OCI-LY7 (cell line): ENCODE results near the gene BMPER. TPM values are rescaled to one million over a fixed set of nuclear protein-coding genes. Genes with fewer than 3 reads are reported as not detected.

ENCODE experiments used
- Bru-seq: library from RNA; stranded (reverse); fragments of 400-500 nt; gene quantifications from one replicate; lab custom pipeline; 2021; lab: Mats Ljungman, UMichigan
- BruChase-seq, 2 experiments: library from RNA; stranded (reverse); fragments of 400-500 nt; gene quantifications; one replicate each; lab custom pipeline; 2021; lab: Mats Ljungman, UMichigan
- BruUV-seq: library from RNA; stranded (reverse); fragments of 400-500 nt; replicated peaks from 2 replicates; lab custom pipeline; 2021; lab: Mats Ljungman, UMichigan
- CTCF ChIA-PET: fragments of 300-600 bp; sonication (Branson Sonifier 250); formaldehyde crosslinking; loops from one replicate; lab custom pipeline; 2022; ENCODE audit warnings: antibody characterized with exemption; ENCODE audit not compliant: unreplicated experiment; lab: Charles Lee
- POLR2A ChIA-PET: fragments of 300-600 bp; sonication (Branson Sonifier 250); formaldehyde crosslinking; loops from one replicate; lab custom pipeline; 2022; ENCODE audit warnings: antibody characterized with exemption; lab: Charles Lee
- DNase-seq: peaks from one replicate; pipeline ENCODE4 v3.0.0-alpha.2; 2015; ENCODE audit warnings: low spot score
- H2AFZ ChIP-seq: fragments of 200-600 bp; sonication (generic), shearing (Covaris generic); 2 replicates; pipeline ENCODE4 v1.6.1; 2014; ENCODE audit warnings: mild to moderate bottlenecking, antibody characterized with exemption, low read length, moderate library complexity
- H3K27ac ChIP-seq: fragments of 200-600 bp; sonication (generic); 2 replicates; pipeline ENCODE4 v1.5.1; 2014; ENCODE audit warnings: mixed run types, low read depth, mild to moderate bottlenecking, moderate library complexity, low read length, inconsistent platforms; ENCODE audit not compliant: poor library complexity, severe bottlenecking
- H3K36me3 ChIP-seq: fragments of 200-600 bp; sonication (generic); 2 replicates; pipeline ENCODE4 v1.6.1; 2014; ENCODE audit warnings: mild to moderate bottlenecking, antibody characterized with exemption, low read length, moderate library complexity, mixed read lengths; ENCODE audit not compliant: insufficient read depth
- H3K4me1 ChIP-seq: fragments of 200-600 bp; sonication (generic); 2 replicates; pipeline ENCODE4 v1.5.1; 2014; ENCODE audit warnings: mild to moderate bottlenecking, low read length; ENCODE audit not compliant: insufficient read depth, poor library complexity, severe bottlenecking
- H3K4me2 ChIP-seq: fragments of 200-600 bp; sonication (generic); 2 replicates; pipeline ENCODE4 v1.6.1; 2014; ENCODE audit warnings: mild to moderate bottlenecking, low read length
- H3K4me3 ChIP-seq: fragments of 200-600 bp; sonication (generic); 2 replicates; pipeline ENCODE4 v1.5.1; 2014; ENCODE audit warnings: mild to moderate bottlenecking, low read depth, low read length; ENCODE audit not compliant: poor library complexity, severe bottlenecking
- H3K79me2 ChIP-seq: fragments of 200-600 bp; sonication (generic); 2 replicates; pipeline ENCODE4 v1.6.1; 2016; ENCODE audit warnings: low read depth, mild to moderate bottlenecking, low read length, moderate library complexity, mixed read lengths; ENCODE audit not compliant: insufficient read depth
- H3K9me2 ChIP-seq: fragments of 200-600 bp; sonication (generic); 2 replicates; pipeline ENCODE4 v1.6.1; 2016; ENCODE audit warnings: mild to moderate bottlenecking, low read length, mixed read lengths; ENCODE audit not compliant: insufficient read depth
- H3K9me3 ChIP-seq: fragments of 200-600 bp; sonication (generic); 2 replicates; pipeline ENCODE4 v1.6.1; 2014; ENCODE audit warnings: mild to moderate bottlenecking, mixed run types, low read length, mixed read lengths
- H4K20me1 ChIP-seq: fragments of 200-600 bp; sonication (generic); 2 replicates; pipeline ENCODE4 v1.6.1; 2014; ENCODE audit warnings: mild to moderate bottlenecking, antibody characterized with exemption, low read length, moderate library complexity, mixed read lengths; ENCODE audit not compliant: insufficient read depth
- CTCF ChIP-seq: fragments of 200-600 bp; sonication (generic); conservative IDR thresholded peaks from 2 replicates; pipeline ENCODE4 v1.5.1; 2014; ENCODE audit warnings: mild to moderate bottlenecking, antibody characterized with exemption, low read length, moderate library complexity, mixed read lengths
- EZH2phosphoT487 ChIP-seq: fragments of 200-600 bp; sonication (generic); IDR thresholded peaks from 2 replicates; pipeline ENCODE4 v1.6.1; 2018; ENCODE audit warnings: low read depth, borderline replicate concordance, mild to moderate bottlenecking, mixed run types, antibody characterized with exemption, low read length, moderate library complexity, mixed read lengths
- intact Hi-C: fragments of 100-400 bp; cut with micrococcal nuclease; formaldehyde crosslinking; loops from one replicate; pipeline ENCODE4 v1.10.0; 2022; ENCODE audit not compliant: unreplicated experiment
- long read RNA-seq: library from polyadenylated mRNA; stranded (forward); transcript quantifications from one replicate; pipeline ENCODE4 v2.0.0, GENCODE V29; 2022
- total RNA-seq, 2 experiments: library from RNA; depleted of rRNA in 1 of 2; stranded (reverse); fragments of >200 nt in 1 of 2; shearing (Covaris generic) in 1 of 2; gene quantifications; 2 replicates each; pipeline ENCODE4 v1.2.3, GENCODE V29; 2014 to 2022

The BMPER gene
- total RNA-seq (2014; rRNA removed; shearing (Covaris generic)) (not detected in 2 replicates), total RNA-seq (2022) (not detected in 2 replicates), Bru-seq, nascent RNA (percentile 3 among the genes with signal in this experiment), BruChase-seq, experiment 1, labeled RNA remaining after a 6-hour chase (percentile 3 among the genes with signal in this experiment), BruChase-seq, experiment 2, labeled RNA remaining after a 2-hour chase (percentile 0 among the genes with signal in this experiment)
- long read RNA-seq: 0 reads

- Histone ChIP-seq H3K79me2 (no peaks in the 10 kb centered on the region), H3K36me3 (no peaks in the 10 kb centered on the region), H3K4me3 (no peak within 1 kb of the TSS), H3K27ac (no peak within 1 kb of the TSS), H3K9me2 (no peaks in the 10 kb centered on the region), H2AFZ (no peak within 1 kb of the TSS), H3K9me3 (no peaks in the 10 kb centered on the region), H4K20me1 (no peaks in the 10 kb centered on the region), H3K4me1 (no peaks in the 10 kb centered on the region), H3K4me2 (no peak within 1 kb of the TSS)
- BruUV-seq: no TSS peak
- DNase-seq: no peak
- intact Hi-C loops: no loop called here
- TF ChIP-seq CTCF (no peak), EZH2phosphoT487 (no peak)
- CTCF ChIA-PET: no interaction called here
- POLR2A ChIA-PET: no interaction called here
Measured at GRCh38 chr7:33905389-33906032, at the start of gene BMPER. Gene BMPER, plus strand, starts transcription at chr7:33905539. Its CDS starts 75 bp downstream, at chr7:33905614.

- ChIA-PET CTCF (no interaction called here), POLR2A (interaction anchor here (0.6 kb wide), 1 partner anchor 19 kb away, joined by 5 read pairs; no protein-coding TSS in a partner anchor)
- Histone ChIP-seq H2AFZ (no peak overlapping the region), H3K4me2 (no peak overlapping the region), H3K36me3 (no peaks in the 10 kb centered on the region), H3K9me3 (no peaks in the 10 kb centered on the region), H4K20me1 (no peaks in the 10 kb centered on the region), H3K79me2 (no peaks in the 10 kb centered on the region), H3K27ac (no peak overlapping the region), H3K4me1 (no peaks in the 10 kb centered on the region), H3K9me2 (no peaks in the 10 kb centered on the region), H3K4me3 (no peak overlapping the region)
- TF ChIP-seq CTCF: no peak
- TF ChIP-seq EZH2phosphoT487: no peak
- no TSS peak for BruUV-seq
- intact Hi-C loops: no loop called here
- no peak for DNase-seq
Measured at GRCh38 chr7:33861947-33862346, 43.4 kb upstream of the BMPER start.
